ENCODE data around the gene ACTN1. TPM values are rescaled to one million over a fixed set of nuclear protein-coding genes. Genes with fewer than 3 reads are reported as not detected.

Gene ACTN1
- total and polyA plus RNA-seq, 10 of the 15 experiments (the other 5 are each of a cell fraction or from before 2014, with no cell fraction given): 0.14 to 39.4 (median 2.6) TPM

- no peak overlapping the region for H2AFZ ChIP-seq (ENCODE audit: control insufficient read depth, low read depth, low read length)
- intact Hi-C loops (cut with micrococcal nuclease; ENCODE audit: unreplicated experiment): no loop called here
- ChIA-PET SMC1A (ENCODE audit: uncharacterized antibody, unreplicated experiment) (no interaction called here), RAD21 (ENCODE audit: unreplicated experiment) (no interaction called here), CTCF (no interaction called here), POLR2A (no interaction called here)
- no peak overlapping the region for H3K27ac ChIP-seq (ENCODE audit: control insufficient read depth, insufficient read depth)
- H3K4me2 ChIP-seq (ENCODE audit: control insufficient read depth, insufficient read depth): no peak overlapping the region
- no peak for TF ChIP-seq GABPA (IDR thresholded peaks at IDR 0.05; ENCODE audit: low read depth)
- TF ChIP-seq SP1 (IDR thresholded peaks at IDR 0.05; ENCODE audit: low read depth, low read length): no peak
- TF ChIP-seq CBFB (IDR thresholded peaks at IDR 0.05; ENCODE audit: low read depth): no peak
- no peak for TF ChIP-seq CHD1 (IDR thresholded peaks at IDR 0.05; ENCODE audit: low read depth, low read length)
- no peak for TF ChIP-seq BHLHE40 (IDR thresholded peaks at IDR 0.05; ENCODE audit: borderline replicate concordance in 1 of 2, low read depth in 2 of 2, low read length in 1 of 2)
- TF ChIP-seq WRNIP1 (IDR thresholded peaks at IDR 0.05; ENCODE audit: borderline replicate concordance, low read depth, low read length): no peak
- no peak for TF ChIP-seq CHD4 (IDR thresholded peaks at IDR 0.05)
- TF ChIP-seq TARDBP (IDR thresholded peaks at IDR 0.05; ENCODE audit: borderline replicate concordance): no peak
- TF ChIP-seq NFIC (IDR thresholded peaks at IDR 0.05; ENCODE audit: low read depth, low read length): no peak
- no peaks in the 10 kb centered on the region for H3K9me3 ChIP-seq (replicated peaks; ENCODE audit: control insufficient read depth, insufficient read depth, low read length)
- H3K4me1 ChIP-seq (ENCODE audit: control insufficient read depth, insufficient read depth, low read length): no peaks in the 10 kb centered on the region
- 79% methylated on average over 10 of the region's 10 CpGs for WGBS (ENCODE audit: insufficient coverage, insufficient replicate concordance, low lambda C conversion rate, missing lambda C conversion rate)
- H4K20me1 ChIP-seq (ENCODE audit: control insufficient read depth, insufficient read depth): no peaks in the 10 kb centered on the region
- H3K36me3 ChIP-seq (ENCODE audit: control insufficient read depth in 2 of 2, insufficient read depth in 2 of 2, low read length in 1 of 2): peaks cover 0 to 3% of the 10 kb centered on the region in 2 experiments; a peak in 2 of 4 replicates
- in situ Hi-C loops (cut with MboI): no loop called here
- BruUV-seq (replicated peaks): no TSS peak
- no peak for FAIRE-seq
- H3K9ac ChIP-seq (ENCODE audit: control insufficient read depth, insufficient read depth, low read length): no peak overlapping the region
- no peak for ATAC-seq
- no peaks in the 10 kb centered on the region for H3K79me2 ChIP-seq (ENCODE audit: control insufficient read depth, insufficient read depth, low read length)
- DNase-seq (ENCODE audit: low read depth, low spot score): no peak
- H3K27me3 ChIP-seq (replicated peaks in 1 of 2; ENCODE audit: control insufficient read depth in 2 of 2, insufficient read depth in 2 of 2, low read length in 1 of 2): no peaks in the 10 kb centered on the region
- no peak overlapping the region for H3K4me3 ChIP-seq
These were observed 60.5 kb downstream of the ACTN1 start for GRCh38 chr14:68918612-68919011.

- FAIRE-seq (no peak), DNase-seq (ENCODE audit: low read depth, low spot score) (no peak), ATAC-seq (no peak)
- in situ Hi-C loops (cut with MboI) (no loop called here), intact Hi-C loops (cut with micrococcal nuclease; ENCODE audit: unreplicated experiment) (no loop called here)
- 36% methylated on average over 11 of the region's 11 CpGs for WGBS (ENCODE audit: insufficient coverage, insufficient replicate concordance, low lambda C conversion rate, missing lambda C conversion rate)
- H3K27me3 ChIP-seq (replicated peaks in 1 of 2; ENCODE audit: control insufficient read depth in 2 of 2, insufficient read depth in 2 of 2, low read length in 1 of 2): no peaks in the 10 kb centered on the region
- no TSS peak for BruUV-seq (replicated peaks)
- no peaks in the 10 kb centered on the region for H3K9me3 ChIP-seq (replicated peaks; ENCODE audit: control insufficient read depth, insufficient read depth, low read length)
- peaks cover 0 to 3% of the 10 kb centered on the region in 2 experiments; a peak in 2 of 4 replicates for H3K36me3 ChIP-seq (ENCODE audit: control insufficient read depth in 2 of 2, insufficient read depth in 2 of 2, low read length in 1 of 2)
- ChIA-PET CTCF (interaction anchor here (0.9 to 1.3 kb wide), 3 partner anchors 9 to 191 kb away, joined by 3 to 4 read pairs (median 3); no protein-coding TSS in a partner anchor), POLR2A (no interaction called here), SMC1A (ENCODE audit: uncharacterized antibody, unreplicated experiment) (no interaction called here), RAD21 (ENCODE audit: unreplicated experiment) (no interaction called here)
- H3K4me2 ChIP-seq (ENCODE audit: control insufficient read depth, insufficient read depth): no peak overlapping the region
- H3K27ac ChIP-seq (ENCODE audit: control insufficient read depth, insufficient read depth): no peak overlapping the region
- no peak overlapping the region for H3K9ac ChIP-seq (ENCODE audit: control insufficient read depth, insufficient read depth, low read length)
- H3K4me1 ChIP-seq (ENCODE audit: control insufficient read depth, insufficient read depth, low read length): no peaks in the 10 kb centered on the region
- TF ChIP-seq ZNF592 (IDR thresholded peaks at IDR 0.05) (no peak), TCF7 (IDR thresholded peaks at IDR 0.05; ENCODE audit: borderline replicate concordance) (no peak), MAX (IDR thresholded peaks at IDR 0.05; ENCODE audit: low read depth, low read length) (no peak), POLR2A (IDR thresholded peaks at IDR 0.05; ENCODE audit: low read depth, low read length) (no peak), CHD1 (IDR thresholded peaks at IDR 0.05; ENCODE audit: low read depth, low read length) (no peak), ATF7 (IDR thresholded peaks at IDR 0.05; ENCODE audit: low read depth) (no peak)
- H2AFZ ChIP-seq (ENCODE audit: control insufficient read depth, low read depth, low read length): no peak overlapping the region
- H3K79me2 ChIP-seq (ENCODE audit: control insufficient read depth, insufficient read depth, low read length): no peaks in the 10 kb centered on the region
- H4K20me1 ChIP-seq (ENCODE audit: control insufficient read depth, insufficient read depth): no peaks in the 10 kb centered on the region
- no peak overlapping the region for H3K4me3 ChIP-seq
These were observed 62.7 kb downstream of the ACTN1 start for GRCh38 chr14:68916358-68916941.

Data from GM12878 (cell line).